Measurements from ENCODE around the gene LHX5. TPM values are rescaled to one million over a fixed set of nuclear protein-coding genes. Genes with fewer than 3 reads are reported as not detected.

LHX5 gene
- total and polyA plus RNA-seq, 9 donors = not detected

- intact Hi-C loops (cut with DNase I) = no loop called here
- Histone ChIP-seq H3K4me3 (no peak overlapping the region), H3K9me3 (no peaks in the 10 kb centered on the region), H3K27me3 (no peaks in the 10 kb centered on the region), H3K27ac (no peak overlapping the region), H3K36me3 (no peaks in the 10 kb centered on the region), H3K4me1 (ENCODE audit: insufficient read depth) (no peaks in the 10 kb centered on the region)
- TF ChIP-seq POLR2A (IDR thresholded peaks at IDR 0.05) = no peak
- no peak for TF ChIP-seq EP300 (IDR thresholded peaks at IDR 0.05)
- no peak for TF ChIP-seq CTCF (IDR thresholded peaks at IDR 0.05)
- DNase-seq = peak; percentile 24 to 67 (median 57)
- 2 to 4% (median 2%) methylated on average over 61 of the region's 61 CpGs for WGBS, 3 donors
Observed at GRCh38 chr12:113479590-113480335, 8.1 kb upstream of the LHX5 start.

DNA sequence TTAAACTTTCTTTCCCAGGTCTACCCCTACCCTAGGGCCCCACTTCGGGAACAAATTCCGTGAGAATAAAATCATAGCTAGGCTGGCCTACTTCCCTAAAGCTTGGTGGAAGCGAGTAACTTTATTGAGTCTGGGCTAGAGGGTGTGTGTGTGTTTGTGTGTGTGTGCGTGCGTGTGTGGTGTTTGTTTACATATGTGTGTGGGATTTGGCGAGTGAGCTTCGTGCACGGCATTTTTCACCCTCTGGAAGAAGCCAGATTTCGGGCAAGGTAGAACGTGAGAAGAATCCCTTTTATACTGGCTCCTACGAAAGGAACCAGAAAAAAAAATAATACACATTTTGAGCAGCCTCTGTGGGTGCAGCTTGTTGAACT, 7.5 kb upstream of the LHX5 start:
- Histone ChIP-seq H3K4me3 (no peak overlapping the region), H3K27me3 (no peaks in the 10 kb centered on the region), H3K36me3 (no peaks in the 10 kb centered on the region), H3K4me1 (ENCODE audit: insufficient read depth) (no peaks in the 10 kb centered on the region), H3K27ac (no peak overlapping the region), H3K9me3 (no peaks in the 10 kb centered on the region)
- 1 to 4% (median 2%) methylated on average over 11 of the region's 11 CpGs for WGBS, 3 donors
- DNase-seq = no peak
- no peak for TF ChIP-seq EP300 (IDR thresholded peaks at IDR 0.05)
- no peak for TF ChIP-seq CTCF (IDR thresholded peaks at IDR 0.05)
- no peak for TF ChIP-seq POLR2A (IDR thresholded peaks at IDR 0.05)
- intact Hi-C loops (cut with DNase I) = no loop called here

GRCh38 chr12:113478351-113479011, 6.8 kb upstream of the LHX5 start:
- Histone ChIP-seq H3K27ac (no peak overlapping the region), H3K36me3 (no peaks in the 10 kb centered on the region), H3K4me1 (ENCODE audit: insufficient read depth) (no peaks in the 10 kb centered on the region), H3K4me3 (no peak overlapping the region), H3K27me3 (no peaks in the 10 kb centered on the region), H3K9me3 (no peaks in the 10 kb centered on the region)
- no peak for DNase-seq
- intact Hi-C loops (cut with DNase I) = no loop called here
- no peak for TF ChIP-seq POLR2A (IDR thresholded peaks at IDR 0.05)
- TF ChIP-seq EP300 (IDR thresholded peaks at IDR 0.05) = no peak
- TF ChIP-seq CTCF (IDR thresholded peaks at IDR 0.05) = no peak
- 1% methylated on average over 40 to 41 of the region's 41 CpGs for WGBS, 3 donors

DNA sequence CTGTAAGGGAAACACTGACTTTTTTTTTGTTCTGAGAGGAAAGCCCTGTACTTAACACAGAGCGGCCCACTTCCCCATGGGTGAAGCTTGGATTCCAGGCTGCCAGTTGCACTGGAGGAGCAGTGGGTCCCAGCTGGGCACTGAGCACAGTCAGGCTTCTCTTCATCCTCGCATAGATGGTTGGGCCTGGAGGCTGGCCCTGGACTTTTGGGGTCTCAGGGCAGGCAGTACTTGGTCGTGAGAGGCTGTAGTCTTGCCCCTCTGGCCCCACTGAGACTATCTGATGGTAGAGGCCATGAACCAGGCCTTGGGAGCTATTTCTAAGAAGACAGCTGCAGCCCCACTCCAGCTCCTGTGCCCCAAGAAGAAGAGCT, 6.2 kb upstream of the LHX5 start:
- intact Hi-C loops (cut with DNase I) = no loop called here
- no peak overlapping the region for H3K27ac ChIP-seq
- no peaks in the 10 kb centered on the region for H3K36me3 ChIP-seq
- 0 to 8% (median 6%) methylated on average over 3 of the region's 3 CpGs for WGBS, 3 donors
- no peaks in the 10 kb centered on the region for H3K4me1 ChIP-seq (ENCODE audit: insufficient read depth)
- no peaks in the 10 kb centered on the region for H3K9me3 ChIP-seq
- no peak for DNase-seq
- no peak overlapping the region for H3K4me3 ChIP-seq
- no peaks in the 10 kb centered on the region for H3K27me3 ChIP-seq
- TF ChIP-seq EP300 (IDR thresholded peaks at IDR 0.05) (no peak), CTCF (IDR thresholded peaks at IDR 0.05) (no peak), POLR2A (IDR thresholded peaks at IDR 0.05) (no peak)

Measured in ovary (tissue), 9 donors.